ENCODE results near the gene PZP. TPM values are rescaled to one million over a fixed set of nuclear protein-coding genes. Genes with fewer than 3 reads are reported as not detected.

PZP gene
- total and polyA plus RNA-seq, 7 donors: 0.11 to 0.25 (median 0.17) TPM

- intact Hi-C loops (cut with DNase I): loop anchor here in 1 of 2 donors (5.0 kb wide), 1 partner anchor 32 kb away; no protein-coding TSS in a partner anchor
These were observed 108.5 kb downstream of the PZP start for GRCh38 chr12:9099552-9100190.

More at GRCh38 chr12:9099552-9100190, 108.5 kb downstream of the PZP start:
- H3K36me3 ChIP-seq (ENCODE audit: insufficient read depth in 1 of 2, low read depth in 1 of 2): peaks cover 7 to 97% of the 10 kb centered on the region in 2 donors
- ATAC-seq (no peak), DNase-seq (no peak)
- H3K9me3 ChIP-seq: no peaks in the 10 kb centered on the region
- H3K27me3 ChIP-seq (ENCODE audit: insufficient read depth in 3 of 3, low read length in 2 of 3): no peaks in the 10 kb centered on the region
- no peaks in the 10 kb centered on the region for H3K4me1 ChIP-seq
- H3K4me3 ChIP-seq: no peak overlapping the region
- TF ChIP-seq, protein P1, sequence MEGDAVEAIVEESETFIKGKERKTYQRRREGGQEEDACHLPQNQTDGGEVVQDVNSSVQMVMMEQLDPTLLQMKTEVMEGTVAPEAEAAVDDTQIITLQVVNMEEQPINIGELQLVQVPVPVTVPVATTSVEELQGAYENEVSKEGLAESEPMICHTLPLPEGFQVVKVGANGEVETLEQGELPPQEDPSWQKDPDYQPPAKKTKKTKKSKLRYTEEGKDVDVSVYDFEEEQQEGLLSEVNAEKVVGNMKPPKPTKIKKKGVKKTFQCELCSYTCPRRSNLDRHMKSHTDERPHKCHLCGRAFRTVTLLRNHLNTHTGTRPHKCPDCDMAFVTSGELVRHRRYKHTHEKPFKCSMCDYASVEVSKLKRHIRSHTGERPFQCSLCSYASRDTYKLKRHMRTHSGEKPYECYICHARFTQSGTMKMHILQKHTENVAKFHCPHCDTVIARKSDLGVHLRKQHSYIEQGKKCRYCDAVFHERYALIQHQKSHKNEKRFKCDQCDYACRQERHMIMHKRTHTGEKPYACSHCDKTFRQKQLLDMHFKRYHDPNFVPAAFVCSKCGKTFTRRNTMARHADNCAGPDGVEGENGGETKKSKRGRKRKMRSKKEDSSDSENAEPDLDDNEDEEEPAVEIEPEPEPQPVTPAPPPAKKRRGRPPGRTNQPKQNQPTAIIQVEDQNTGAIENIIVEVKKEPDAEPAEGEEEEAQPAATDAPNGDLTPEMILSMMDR (IDR thresholded peaks at IDR 0.05): no peak
- H3K27ac ChIP-seq: no peak overlapping the region
- WGBS, 3 donors: 93 to 98% (median 94%) methylated on average over 2 of the region's 2 CpGs

Other genes starting within 250 kb of the PZP start
- 1 to 10 TPM; 1.0 to 2.9 (median 1.6) TPM for gene KLRG1, start 218.8 kb downstream of the PZP start, total RNA-seq
- gene KLRG1, start 218.8 kb downstream of the PZP start, polyA plus RNA-seq: 10 to 100 TPM in 1 of 3 donors, 1 to 10 TPM in 2; 2.2 to 11.9 (median 4.9) TPM
- 100 to 1,000 TPM in 2 of 4 donors, 10 to 100 TPM in 2; 86.0 to 242 (median 123) TPM for gene A2M, start 92.5 kb downstream of the PZP start, total RNA-seq
- gene A2M, start 92.5 kb downstream of the PZP start, polyA plus RNA-seq: 10 to 100 TPM; 42.6 to 53.0 (median 46.4) TPM

All from psoas muscle (tissue), 8 donors.